MM.1S (cell line): ENCODE data around the gene TYW1B.
"Not testable (repeated sequence)": the region's sequence is repeated elsewhere in the genome, so short reads cannot be mapped to it uniquely, and the experiment has no call there.

Experiments used
- EZH2 ChIP-seq: fragments of 300-600 bp; sonication (generic); optimal IDR thresholded peaks from 2 replicates; pipeline ENCODE3; 2017; ENCODE audit warnings: low read depth, mild to moderate bottlenecking, antibody characterized with exemption, low read length, mixed read lengths
- EZH2phosphoT487 ChIP-seq: fragments of 300-600 bp; sonication (generic); IDR thresholded peaks from 2 replicates; pipeline ENCODE4 v1.6.1; 2018; ENCODE audit warnings: antibody characterized with exemption, low read length
- TF ChIP-seq, protein P1 (sequence below): fragments of 300-600 bp; sonication (generic); IDR thresholded peaks from 2 replicates; pipeline ENCODE4 v1.5.1; 2016; ENCODE audit warnings: antibody characterized with exemption, low read length, mixed read lengths

DNA sequence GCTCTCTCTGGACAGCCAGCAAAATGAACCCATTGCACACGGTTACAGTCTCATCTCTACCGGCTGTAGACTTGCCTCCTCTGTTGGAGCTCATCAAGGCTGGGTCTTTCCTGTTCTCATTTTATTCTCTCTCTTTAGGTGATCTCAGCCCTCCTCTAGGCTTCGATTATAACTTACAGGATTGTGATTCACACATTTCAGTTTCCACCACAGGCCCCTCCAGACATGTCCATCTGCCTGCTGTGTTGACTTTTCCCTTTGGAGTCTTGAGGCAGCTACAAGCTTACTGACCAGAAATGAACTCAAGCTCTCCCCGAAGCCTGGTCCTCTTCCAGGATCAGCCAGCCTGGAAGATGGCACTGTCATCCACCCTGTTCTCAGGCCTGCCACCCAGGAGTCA lies 268.5 kb downstream of the TYW1B start:
- TF ChIP-seq, protein P1, sequence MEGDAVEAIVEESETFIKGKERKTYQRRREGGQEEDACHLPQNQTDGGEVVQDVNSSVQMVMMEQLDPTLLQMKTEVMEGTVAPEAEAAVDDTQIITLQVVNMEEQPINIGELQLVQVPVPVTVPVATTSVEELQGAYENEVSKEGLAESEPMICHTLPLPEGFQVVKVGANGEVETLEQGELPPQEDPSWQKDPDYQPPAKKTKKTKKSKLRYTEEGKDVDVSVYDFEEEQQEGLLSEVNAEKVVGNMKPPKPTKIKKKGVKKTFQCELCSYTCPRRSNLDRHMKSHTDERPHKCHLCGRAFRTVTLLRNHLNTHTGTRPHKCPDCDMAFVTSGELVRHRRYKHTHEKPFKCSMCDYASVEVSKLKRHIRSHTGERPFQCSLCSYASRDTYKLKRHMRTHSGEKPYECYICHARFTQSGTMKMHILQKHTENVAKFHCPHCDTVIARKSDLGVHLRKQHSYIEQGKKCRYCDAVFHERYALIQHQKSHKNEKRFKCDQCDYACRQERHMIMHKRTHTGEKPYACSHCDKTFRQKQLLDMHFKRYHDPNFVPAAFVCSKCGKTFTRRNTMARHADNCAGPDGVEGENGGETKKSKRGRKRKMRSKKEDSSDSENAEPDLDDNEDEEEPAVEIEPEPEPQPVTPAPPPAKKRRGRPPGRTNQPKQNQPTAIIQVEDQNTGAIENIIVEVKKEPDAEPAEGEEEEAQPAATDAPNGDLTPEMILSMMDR: not testable (repeated sequence)
- TF ChIP-seq EZH2, EZH2phosphoT487: not testable (repeated sequence)
